ENCODE data around the gene ARHGAP4.

The ARHGAP4 gene

DNA sequence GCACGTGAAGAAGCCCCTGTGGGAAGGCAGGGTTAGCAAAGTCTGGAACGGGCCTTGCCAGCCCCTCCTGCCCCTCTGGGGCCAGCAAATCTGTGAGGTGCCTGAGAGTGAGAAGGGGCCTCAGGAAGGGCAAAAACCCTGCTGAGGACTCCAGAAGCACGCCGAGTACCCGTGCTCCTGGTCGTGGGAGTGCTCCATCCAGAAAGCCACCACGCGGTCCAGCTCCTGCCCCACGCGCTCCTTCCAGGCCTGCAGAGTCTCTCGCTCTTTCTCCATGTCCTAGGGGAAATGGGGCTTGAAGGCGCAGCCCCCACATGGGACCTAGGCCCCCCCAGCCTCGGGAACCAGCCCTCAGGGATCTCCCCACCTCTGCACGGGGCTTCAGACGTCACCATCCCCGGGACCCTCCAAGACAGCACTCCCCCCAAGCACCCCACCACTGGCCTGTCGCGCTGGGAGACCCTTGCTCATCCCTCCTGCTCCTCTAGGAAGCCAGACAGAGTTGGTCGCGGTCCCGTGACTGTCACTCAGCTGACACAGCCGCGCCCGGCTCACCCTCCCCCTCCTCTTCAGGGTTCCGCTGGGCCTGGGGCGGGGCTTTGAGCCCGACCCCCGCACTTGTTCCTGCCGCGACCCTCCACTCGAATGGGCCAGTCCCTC is 18.2 kb upstream of the ARHGAP4 start, which contains the start of gene RENBP:
RENBP (minus strand) TSS at position 504 of the 660 bp plus-strand sequence; CDS start at position 471, 33 bp downstream.
- no peak for DNase-seq

DNA sequence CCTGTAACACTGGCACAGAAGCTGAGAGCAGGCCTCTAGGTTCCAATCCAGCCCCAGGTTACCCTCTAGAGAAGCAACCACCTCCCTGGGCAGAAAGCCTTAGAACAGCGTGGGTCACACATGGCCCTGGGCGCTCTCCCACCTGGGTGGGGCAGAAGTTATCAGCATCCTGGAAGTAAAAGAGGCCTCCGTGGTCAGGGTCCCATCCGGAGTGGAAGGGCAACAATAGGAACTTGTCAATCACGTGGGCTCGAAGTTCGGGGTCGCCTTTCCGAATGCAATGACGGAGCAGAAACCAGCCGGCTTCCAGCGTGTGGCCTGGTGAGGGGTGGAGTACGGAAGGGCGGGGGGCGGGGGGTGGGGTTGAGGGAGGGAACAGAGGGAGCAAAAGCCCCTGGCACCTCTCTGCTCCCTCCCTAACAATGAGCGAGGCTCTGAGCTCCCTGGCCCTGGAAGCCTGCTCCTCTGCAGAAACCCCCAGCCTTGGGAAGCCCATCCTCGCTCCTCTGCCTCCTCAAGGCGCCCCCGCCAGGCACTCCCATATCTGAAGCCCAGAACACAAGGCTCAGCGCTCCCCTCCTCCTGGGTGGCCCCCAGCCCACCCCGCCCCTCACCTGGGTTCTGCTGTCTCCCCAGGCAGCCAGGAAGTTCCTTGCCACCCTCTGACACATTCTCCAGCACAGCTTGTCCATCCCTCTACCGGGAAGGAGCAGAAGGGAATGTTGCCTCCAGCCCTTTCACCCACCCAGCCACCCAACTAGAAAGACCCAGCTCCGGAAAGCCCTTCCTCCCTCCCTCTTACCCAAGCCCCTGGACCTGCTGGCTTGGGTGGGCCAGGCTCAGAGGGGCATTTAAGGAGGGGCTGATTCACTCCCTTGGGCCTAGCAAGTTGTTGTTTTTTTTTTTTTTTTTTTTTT is 15.5 kb upstream of the ARHGAP4 start:
- DNase-seq = no peak

DNA sequence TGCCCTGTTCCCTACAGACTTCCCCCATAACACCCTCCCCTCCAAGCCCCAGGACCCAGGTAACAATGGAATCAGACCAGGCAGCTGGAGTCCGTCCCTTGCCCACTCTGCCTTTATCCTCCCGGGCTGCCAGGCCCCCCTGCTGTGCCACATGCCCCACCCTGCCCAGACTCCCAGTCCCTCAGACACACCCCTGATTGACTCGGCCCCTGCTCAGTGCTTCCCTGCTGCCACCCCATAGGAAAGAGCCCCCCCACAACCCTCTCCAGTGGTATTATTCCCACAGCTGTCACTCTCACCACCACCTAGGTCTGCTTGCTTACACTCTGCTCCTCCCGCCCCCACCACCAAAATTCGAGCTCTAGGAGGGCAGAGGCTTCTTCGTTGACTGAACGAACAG is 13.5 kb upstream of the ARHGAP4 start:
- DNase-seq = no peak

DNA sequence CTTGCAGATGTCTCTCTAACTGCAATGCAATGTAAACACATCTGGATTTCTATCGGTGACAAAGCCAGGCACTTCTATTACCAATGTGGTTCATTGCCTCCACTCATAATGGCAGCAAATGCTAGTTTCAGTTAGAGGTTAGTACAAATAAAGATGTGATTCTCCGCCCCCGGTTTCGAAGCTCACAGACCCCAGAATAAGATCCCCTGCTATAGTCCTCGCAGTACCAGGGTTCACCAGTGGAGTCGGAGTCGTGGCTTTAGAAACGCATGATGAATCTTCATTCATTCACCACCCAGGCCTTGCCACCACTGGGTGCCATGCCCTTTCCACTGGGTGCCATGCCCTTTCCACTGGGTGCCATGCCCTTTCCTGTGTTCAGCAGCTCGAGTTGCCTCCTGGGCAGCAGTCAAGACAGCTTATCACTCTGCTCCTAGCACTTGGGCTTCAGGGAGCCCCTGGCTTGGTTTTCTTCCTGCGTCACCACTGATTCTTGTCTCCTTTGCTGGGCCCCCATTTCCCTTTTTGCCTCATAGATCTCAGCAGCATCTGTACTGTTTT is 12.2 kb upstream of the ARHGAP4 start:
- DNase-seq = no peak

DNA sequence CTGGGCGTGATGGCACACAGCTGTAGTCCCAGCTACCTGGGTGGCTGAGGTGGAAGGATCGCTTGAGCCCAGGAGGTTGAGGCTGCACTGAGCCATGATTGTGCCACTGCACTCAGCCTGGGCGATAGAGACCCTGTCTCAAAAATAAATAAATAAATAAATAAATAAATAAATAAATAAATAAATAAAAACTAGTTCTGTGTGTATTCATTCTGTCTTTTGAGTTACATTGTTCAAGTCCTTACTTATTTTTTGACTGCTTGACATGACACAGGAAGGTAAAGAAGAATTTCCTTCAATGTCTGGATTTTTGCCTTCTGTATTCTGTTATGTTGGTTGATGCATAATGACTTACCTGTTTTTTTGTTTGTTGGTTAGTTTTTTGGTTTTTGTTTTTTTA is 11.0 kb upstream of the ARHGAP4 start:
- no peak for DNase-seq

DNA sequence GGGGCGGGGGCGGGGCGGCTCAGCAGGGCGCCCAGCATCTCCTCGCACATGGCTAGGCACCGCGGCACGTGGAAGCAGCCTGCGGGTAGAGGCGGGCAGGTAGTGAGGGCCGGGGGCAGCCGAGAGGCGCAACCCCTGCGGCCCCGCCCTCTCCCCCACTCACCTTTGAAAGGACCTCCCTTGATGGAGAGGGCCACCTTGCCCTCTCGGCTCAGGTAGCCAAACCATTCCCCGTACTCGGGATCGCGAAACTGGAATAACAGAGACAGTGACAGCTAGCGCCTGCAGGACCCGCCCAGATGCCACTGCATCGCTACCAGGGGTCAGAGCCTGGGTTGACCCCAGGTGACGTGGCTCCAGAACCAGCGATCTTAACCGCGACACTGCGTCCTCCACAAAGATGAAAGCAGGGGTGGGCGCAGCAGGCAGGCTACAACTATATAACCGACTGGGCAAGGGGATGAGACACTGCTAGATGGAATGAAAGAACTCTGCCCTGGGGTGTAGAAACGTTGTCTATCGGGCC is 9.3 kb upstream of the ARHGAP4 start:
- no peak for DNase-seq

DNA sequence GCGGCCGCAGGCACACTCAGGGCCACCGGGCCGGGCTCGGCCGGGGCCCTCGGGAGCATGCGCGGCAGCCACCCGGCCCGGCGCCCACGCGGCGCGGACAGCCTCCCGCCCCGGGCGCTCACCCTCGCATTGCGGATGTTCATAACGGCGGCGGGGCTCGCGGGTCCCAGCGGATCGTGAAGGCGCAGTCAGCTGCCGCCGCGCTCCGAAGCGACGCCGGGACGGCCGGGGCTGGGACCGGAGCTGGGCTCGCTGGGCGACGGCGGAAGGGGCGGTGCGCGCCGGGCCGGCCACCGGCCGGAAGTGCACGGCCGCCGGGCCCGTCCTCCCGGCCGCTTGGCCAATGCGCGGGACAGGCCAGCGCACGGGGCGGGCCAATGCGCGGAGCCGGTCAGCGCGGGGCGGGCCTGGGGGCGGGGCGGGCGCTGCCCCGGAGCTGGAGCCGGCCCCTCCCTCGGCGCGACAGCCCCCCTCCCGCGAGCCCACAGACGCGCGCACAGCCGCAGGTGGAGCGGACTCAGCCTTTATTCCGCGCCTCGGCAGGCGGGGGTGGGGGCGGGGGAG is 8.8 kb upstream of the ARHGAP4 start, which contains the start of gene NAA10:
NAA10 (minus strand) TSS at position 276 of the 564 bp plus-strand sequence; CDS start at position 143, 133 bp downstream.
- DNase-seq = peak; percentile 98

DNA sequence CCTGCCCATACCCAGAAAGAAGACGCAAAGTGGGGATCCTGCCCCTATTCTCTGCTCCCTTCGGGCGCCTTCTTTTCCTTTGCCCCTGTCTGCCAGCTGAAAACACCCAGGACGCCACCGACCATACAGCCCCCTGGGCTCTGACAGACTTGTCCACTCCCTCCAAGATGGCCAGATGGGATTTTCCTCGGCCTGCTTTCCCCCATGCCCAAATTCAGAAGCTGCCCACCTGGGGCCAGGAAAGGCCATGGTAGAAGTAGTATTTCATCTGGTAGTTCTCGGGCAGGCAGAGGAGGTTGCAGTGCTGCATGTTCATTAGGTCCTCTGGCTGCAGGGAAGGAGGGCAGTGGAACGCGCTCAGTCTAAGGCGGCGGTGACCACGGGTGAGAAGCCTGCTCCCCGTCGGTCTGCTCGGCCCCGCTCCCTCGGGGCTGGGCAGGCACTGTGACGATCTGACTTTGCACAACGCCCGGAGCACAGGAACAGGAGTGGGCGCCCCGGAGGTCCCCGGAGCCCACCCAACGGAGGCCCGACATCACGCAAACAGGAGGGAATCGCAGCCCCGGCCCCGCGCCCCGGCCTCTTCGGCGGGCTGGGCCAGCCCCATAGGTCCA is 8.2 kb upstream of the ARHGAP4 start:
- DNase-seq = no peak

DNA sequence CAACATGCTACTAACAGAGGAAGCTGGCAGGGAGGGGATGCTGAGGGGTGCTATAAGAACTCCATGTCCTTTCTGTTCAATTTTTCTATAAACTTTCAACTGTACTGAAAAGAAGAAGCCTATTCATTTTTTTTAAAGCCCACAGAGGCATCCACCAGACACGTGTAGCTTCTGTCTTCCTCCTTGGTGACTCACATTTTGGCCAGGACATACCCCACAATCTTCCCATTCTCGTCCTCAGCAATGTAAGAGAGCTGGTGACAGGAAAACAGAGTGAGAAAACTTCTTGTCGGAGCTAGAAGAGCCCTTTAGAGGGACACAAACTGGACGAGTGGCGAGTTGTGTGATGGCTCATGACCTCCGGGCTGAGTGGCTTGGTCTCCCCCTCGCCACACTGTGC is 7.7 kb upstream of the ARHGAP4 start:
- no peak for DNase-seq

DNA sequence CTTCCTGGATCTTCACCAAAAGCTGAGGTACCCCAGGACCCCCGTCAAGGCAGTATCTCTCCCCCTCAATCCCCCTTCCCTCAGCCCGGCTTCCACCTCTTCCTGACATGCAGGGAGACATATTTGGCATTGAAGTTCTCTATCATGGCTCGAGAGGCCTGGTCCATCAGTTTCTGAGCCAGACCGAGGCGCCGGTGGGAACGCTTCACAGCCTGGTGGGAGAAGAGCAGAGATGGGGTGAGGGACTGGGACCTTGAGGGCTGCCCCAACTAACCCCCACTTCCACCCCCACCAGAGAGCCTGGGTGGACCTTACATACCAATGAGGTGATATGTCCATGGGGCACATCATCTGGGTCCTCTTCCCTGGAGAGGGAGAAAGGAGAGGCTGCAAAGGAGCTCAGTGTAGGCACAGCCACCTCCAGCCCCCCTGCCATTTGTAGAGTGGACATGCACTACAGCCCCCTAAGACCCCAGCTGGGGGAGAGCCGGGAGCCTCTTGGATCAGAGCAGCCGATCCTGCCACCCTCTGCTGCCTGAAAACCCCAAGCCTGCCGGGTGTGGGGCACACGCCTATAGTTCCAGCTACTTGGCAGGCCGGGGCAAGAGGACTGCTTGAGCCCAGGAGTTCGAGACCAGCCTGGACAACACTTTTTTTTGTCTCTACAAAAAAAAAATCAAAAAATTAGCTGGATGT is 6.3 kb upstream of the ARHGAP4 start:
- no peak for DNase-seq

DNA sequence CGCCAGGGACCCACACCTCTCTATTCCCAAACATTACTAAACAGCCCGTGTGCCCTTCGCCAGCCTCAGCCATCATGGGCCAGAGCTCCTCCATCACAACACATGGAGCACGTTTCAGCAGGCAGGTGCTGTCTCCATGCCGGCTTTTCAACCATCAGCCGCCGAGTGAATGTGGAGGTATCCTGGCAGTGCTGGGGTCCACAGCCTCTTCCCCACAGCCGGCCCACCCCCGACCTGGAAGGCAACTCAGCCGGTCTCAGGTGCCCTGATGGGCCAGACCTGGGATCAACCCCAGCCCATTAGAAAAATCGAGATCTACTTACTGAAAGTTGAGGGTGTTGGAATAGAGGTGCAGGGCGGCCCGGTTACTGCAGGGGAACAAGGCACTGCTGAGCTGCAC is 5.7 kb upstream of the ARHGAP4 start:
- no peak for DNase-seq

DNA sequence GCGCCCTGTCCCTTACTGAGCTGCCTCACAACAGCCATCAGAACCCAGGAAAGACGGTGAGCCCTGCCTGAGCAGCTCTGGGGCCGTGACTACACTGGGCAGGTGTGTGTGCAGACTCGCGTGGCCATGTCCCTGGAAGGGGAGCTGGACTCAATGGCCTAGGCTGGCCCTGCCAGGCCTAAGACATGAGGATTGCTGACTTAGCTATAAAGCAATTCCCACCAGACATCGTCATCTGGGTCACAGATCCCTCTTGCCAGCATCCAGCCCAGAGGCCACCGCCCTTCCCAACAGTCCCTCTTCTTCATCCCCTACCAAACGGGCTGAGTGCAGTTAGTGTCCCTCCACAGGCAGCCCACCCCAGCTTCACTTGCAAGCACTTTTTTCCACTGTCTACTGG is 5.1 kb upstream of the ARHGAP4 start:
- DNase-seq = no peak

DNA sequence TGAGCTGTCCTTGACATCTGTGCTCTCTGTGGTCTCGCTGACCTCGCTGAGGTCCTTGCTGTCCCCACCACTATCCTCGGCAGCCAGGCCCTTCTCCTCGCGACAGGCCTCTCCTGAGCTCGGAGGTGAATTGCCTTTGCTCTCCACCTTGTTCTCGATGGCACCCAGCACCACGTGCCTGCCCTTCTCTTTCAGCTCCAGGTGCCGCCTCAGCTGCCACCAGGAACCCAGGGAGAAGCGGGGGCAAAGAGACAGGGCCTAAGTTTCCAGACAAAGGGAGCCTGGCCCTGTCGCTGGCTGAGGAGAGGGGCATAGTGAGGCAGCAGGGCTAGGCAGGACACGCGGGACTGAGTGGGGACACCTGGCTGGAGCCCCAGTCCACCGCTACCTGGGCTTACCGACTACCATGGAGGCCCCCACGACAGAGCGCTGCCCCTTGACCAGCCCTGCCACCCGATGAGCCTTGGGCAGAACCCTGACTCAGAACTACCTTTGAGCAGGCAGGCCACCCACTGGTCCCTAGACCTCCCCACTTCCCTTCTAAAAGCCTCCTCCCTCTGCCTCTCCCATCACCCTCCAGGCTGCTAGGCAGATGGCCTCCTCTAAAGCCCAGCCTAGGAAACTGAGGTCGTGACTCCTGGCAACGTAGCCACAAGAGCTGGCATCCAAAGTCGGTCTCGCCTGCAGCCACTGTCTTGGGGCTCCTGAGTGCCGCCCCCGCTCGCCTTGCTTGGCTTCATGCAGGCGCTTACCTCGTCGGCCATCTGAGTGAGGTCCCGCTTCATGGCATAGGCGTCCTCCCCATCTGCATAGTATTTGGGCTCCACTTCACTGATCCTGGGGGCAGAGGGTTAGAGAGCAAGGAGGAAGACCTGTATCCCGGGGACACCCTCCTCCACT is 4.2 kb upstream of the ARHGAP4 start:
- DNase-seq = no peak

DNA sequence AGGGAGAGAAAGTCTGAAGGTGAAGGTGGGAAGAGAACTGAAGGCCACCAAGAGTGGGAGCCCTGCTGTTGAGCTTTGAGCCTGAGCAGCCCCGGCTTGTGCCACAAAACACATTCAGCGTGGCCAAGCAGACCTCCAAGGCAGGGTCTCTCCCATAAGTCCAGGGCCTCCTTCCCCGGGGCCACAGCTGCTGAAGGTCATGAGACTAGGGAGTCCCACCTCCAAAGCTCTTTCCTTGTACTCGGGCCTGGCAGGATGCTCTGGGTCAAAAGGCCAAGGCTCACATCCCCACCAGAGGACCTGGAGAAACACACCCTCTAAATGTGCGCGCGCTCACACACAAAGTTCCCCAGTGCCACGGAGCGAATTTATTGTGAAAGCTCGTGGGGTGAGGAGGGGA is 3.5 kb upstream of the ARHGAP4 start:
- DNase-seq = no peak

DNA sequence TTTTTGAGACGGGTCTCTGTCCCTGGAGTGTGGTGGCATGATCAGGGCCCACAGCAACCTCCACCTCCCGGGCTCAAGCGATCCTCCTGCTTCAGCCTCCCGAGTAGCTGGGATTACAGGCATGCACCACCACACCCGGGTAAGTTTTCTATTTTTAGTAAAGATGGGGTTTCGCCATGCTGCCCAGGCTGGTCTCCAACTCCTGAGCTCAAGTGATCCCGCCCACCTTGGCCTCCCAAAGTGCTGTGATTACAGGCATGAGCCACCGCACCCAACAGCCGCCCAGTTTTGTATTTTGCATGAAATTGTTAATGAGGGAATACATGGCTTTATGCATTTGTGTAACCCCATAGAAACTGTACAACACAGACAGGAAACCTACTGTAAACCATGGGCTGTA is 2.8 kb upstream of the ARHGAP4 start:
- no peak for DNase-seq

DNA sequence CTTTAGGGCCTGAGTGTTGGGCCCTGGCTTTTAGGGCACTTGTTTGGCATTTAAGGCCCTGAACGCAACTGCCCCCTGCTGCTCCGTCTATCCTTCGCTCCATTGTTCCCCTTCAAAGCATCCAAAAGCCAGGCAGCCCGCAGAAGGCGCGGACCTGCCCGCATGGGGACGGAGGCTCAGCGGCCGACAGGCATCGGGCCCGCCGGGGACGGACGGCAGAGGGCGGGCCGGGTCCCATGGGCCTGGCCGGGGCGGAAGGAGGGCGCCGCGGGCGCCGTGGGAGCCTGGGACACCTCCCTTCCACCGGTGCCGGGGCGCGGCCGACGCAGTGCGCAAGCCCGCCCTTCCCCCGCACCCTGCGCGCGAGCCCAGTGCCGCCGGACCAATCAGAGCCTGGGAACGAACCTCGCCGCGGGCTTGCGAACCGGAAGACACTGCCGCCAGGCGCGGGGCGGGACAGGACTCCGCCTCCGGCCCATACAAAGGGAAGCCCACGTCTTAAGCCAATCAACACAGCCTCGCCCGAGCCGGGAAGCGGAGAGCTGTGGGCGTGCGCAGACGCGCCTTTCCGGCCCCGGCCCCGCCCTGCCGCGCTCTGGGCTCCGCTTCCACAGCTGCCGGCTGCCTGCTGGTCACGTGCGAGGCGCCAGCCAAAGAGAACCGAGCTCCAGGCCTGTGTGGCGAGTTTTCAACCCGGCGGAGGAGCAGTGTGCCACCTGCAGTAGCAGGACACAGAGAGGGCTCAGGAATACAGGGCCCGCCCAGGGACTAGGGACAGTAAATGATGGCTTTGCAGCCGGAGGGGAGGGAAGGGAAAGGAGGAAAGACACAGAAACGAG is 2.1 kb upstream of the ARHGAP4 start:
- DNase-seq = peak; percentile 100

DNA sequence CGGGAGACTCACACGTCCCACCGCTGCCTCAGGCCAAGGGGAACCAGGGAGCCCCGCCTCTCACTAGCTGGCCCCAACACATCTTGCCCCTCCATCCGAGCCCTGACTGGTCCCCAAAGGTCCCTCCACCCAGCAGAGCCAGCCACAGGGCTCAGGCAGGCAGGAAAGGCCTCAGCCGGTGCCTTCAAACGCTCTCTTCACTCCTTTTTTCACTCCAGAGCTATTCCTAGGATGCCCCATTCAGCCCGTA is 1.5 kb upstream of the ARHGAP4 start:
- peak; percentile 52 for DNase-seq

DNA sequence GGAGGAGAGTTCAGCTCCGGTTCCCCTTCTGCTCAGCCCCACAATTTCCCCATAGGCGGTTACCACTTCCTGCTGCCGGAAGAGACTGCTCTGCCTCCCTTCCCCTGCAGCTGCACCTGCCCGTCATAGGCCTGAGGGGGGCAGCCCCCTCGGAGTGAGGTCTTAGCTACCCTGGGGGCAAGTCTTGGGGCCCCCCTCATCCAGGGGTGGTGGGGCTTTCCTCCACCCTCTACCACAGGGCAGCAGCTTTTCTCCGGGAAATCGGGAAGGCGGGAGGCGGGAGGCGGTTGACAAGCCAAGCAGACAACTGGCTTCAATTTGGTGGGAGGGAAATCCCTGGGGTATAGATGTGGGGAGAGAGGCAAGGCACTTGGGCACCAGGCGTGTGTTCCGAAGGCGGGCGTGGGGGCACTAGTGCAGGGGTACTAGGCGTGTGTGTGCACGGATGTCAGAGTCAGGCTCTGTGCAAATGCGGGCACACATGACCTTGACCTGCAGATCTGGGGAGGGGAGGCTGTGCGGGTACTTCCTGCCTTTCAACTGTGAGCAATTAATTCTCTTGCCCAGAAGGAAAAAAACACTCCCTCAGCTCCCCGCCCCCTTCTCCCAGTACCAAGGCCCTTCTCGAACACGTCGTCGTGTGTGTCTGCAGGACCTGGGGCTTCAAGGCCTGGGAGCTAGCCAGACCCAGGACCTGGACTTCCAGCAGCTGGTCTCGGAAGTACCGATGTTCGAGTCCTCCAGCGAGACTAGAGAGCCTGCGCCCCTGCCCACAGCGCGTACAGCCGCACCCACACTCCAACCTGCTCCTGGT is 1.0 kb upstream of the ARHGAP4 start:
- peak; percentile 49 for DNase-seq

DNA sequence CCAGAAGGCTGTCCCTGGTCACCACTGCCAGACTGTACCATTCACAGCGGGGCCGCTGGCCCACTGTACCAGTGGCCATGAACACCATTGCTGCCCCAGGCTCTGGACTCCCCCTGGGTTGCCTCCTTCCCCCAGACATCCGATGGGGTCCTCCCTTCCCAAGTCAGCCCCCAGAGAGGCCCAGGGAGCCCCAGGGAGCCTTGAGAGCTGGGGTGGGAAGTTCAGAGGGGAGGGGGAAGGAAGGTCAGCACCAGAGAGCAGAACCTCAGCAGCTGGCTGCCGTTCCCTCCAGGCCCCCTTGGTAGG is 441 bp upstream of the ARHGAP4 start:
- DNase-seq = no peak

DNA sequence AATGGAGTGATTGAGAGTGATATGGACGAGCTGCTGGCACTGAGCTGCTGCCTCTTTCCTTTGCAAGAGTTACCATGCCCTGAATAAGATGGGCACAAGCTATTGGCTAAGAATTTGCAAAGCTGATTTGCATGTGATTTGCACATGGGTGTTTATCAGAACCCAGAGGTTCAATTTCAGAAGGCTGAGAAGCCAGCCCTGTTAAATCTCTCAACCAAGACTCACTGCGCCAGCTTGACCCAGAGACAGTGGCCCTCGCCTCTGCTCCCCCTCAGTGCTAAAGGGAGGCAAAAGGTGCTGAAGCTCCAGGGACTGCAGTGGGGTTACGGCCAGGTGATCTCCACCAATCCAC is 701 bp downstream of the ARHGAP4 start:
- DNase-seq = no peak

All from 8988T (cell line).